Measurements from ENCODE around the gene DCX.

DCX gene

GRCh38 chrX:111411983-111412382, at the start of gene DCX:
TSS of gene DCX (minus strand) at chrX:111412192. CDS start at chrX:111410398, 1,794 bp downstream.
- H4K20me1 ChIP-seq (ENCODE audit: insufficient read depth), result no peaks in the 10 kb centered on the region
- no peaks in the 10 kb centered on the region for H3K27me3 ChIP-seq (ENCODE audit: insufficient read depth, low read depth)
- no peak within 1 kb of the TSS for H3K4me2 ChIP-seq
- no peaks in the 10 kb centered on the region for H3K79me2 ChIP-seq (ENCODE audit: insufficient read depth, low read depth)
- no peak within 1 kb of the TSS for H2AFZ ChIP-seq (ENCODE audit: low read depth)
- H3K4me1 ChIP-seq (ENCODE audit: low read depth, poor library complexity, severe bottlenecking), result no peaks in the 10 kb centered on the region
- no peak for TF ChIP-seq CTCF (conservative IDR thresholded peaks at IDR 0.05; ENCODE audit: low read depth, low read length)
- H3K9ac ChIP-seq, result no peak within 1 kb of the TSS
- H3K27ac ChIP-seq, result no peak within 1 kb of the TSS
- no peaks in the 10 kb centered on the region for H3K36me3 ChIP-seq (ENCODE audit: insufficient read depth)
- no peak within 1 kb of the TSS for H3K4me3 ChIP-seq (IDR thresholded peaks at IDR 0.05; ENCODE audit: insufficient read depth, low read depth, low read length)

- Histone ChIP-seq H3K36me3 (ENCODE audit: insufficient read depth) (no peaks in the 10 kb centered on the region), H2AFZ (ENCODE audit: low read depth) (no peak overlapping the region), H3K27me3 (ENCODE audit: insufficient read depth, low read depth) (no peaks in the 10 kb centered on the region), H3K4me1 (ENCODE audit: low read depth, poor library complexity, severe bottlenecking) (no peaks in the 10 kb centered on the region), H3K4me3 (IDR thresholded peaks at IDR 0.05; ENCODE audit: insufficient read depth, low read depth, low read length) (no peak overlapping the region), H4K20me1 (ENCODE audit: insufficient read depth) (no peaks in the 10 kb centered on the region), H3K9ac (no peak overlapping the region), H3K4me2 (no peak overlapping the region), H3K27ac (no peak overlapping the region), H3K79me2 (ENCODE audit: insufficient read depth, low read depth) (no peaks in the 10 kb centered on the region)
- TF ChIP-seq CTCF (conservative IDR thresholded peaks at IDR 0.05; ENCODE audit: low read depth, low read length), result no peak
Observed at GRCh38 chrX:111460607-111461006, 48.6 kb upstream of the DCX start.

GRCh38 chrX:111447298-111447697, 35.3 kb upstream of the DCX start:
- Histone ChIP-seq H3K27me3 (ENCODE audit: insufficient read depth, low read depth) (no peaks in the 10 kb centered on the region), H3K4me2 (no peak overlapping the region), H3K27ac (no peak overlapping the region), H3K4me3 (IDR thresholded peaks at IDR 0.05; ENCODE audit: insufficient read depth, low read depth, low read length) (no peak overlapping the region), H3K36me3 (ENCODE audit: insufficient read depth) (no peaks in the 10 kb centered on the region), H3K9ac (no peak overlapping the region), H3K79me2 (ENCODE audit: insufficient read depth, low read depth) (no peaks in the 10 kb centered on the region), H2AFZ (ENCODE audit: low read depth) (no peak overlapping the region; the same call in 1 of the 2 replicates), H3K4me1 (ENCODE audit: low read depth, poor library complexity, severe bottlenecking) (no peaks in the 10 kb centered on the region), H4K20me1 (ENCODE audit: insufficient read depth) (no peaks in the 10 kb centered on the region)
- TF ChIP-seq CTCF (conservative IDR thresholded peaks at IDR 0.05; ENCODE audit: low read depth, low read length), result peak; percentile 54

- H3K4me1 ChIP-seq (ENCODE audit: low read depth, poor library complexity, severe bottlenecking), result no peaks in the 10 kb centered on the region
- no peak overlapping the region; the same call in 1 of the 2 replicates for H2AFZ ChIP-seq (ENCODE audit: low read depth)
- H3K9ac ChIP-seq, result no peak overlapping the region
- H3K79me2 ChIP-seq (ENCODE audit: insufficient read depth, low read depth), result no peaks in the 10 kb centered on the region
- TF ChIP-seq CTCF (conservative IDR thresholded peaks at IDR 0.05; ENCODE audit: low read depth, low read length), result peak; percentile 55
- no peaks in the 10 kb centered on the region for H3K36me3 ChIP-seq (ENCODE audit: insufficient read depth)
- H3K27ac ChIP-seq, result no peak overlapping the region
- no peaks in the 10 kb centered on the region for H4K20me1 ChIP-seq (ENCODE audit: insufficient read depth)
- no peak overlapping the region for H3K4me3 ChIP-seq (IDR thresholded peaks at IDR 0.05; ENCODE audit: insufficient read depth, low read depth, low read length)
- no peaks in the 10 kb centered on the region for H3K27me3 ChIP-seq (ENCODE audit: insufficient read depth, low read depth)
- no peak overlapping the region for H3K4me2 ChIP-seq
Observed at GRCh38 chrX:111445485-111445884, 33.5 kb upstream of the DCX start.

All from KMS-11 (cell line).